Fibroblast of lung (primary cell): Measurements from ENCODE around the gene XXYLT1. TPM values are rescaled to one million over a fixed set of nuclear protein-coding genes. Genes with fewer than 3 reads are reported as not detected.
"Not testable (repeated sequence)": the region's sequence is repeated elsewhere in the genome, so short reads cannot be mapped to it uniquely, and the experiment has no call there.

Experiments
- DNase-seq, 2 donors: peaks; one replicate each; pipeline versions ENCODE4 v3.0.0 to v3.0.0-alpha.2; 2010; ENCODE audit warnings: low read depth in 2 of 2
- H2AFZ ChIP-seq: 2 replicates; pipeline ENCODE4 v1.5.1; 2012; ENCODE audit warnings: low read length, control low read depth, inconsistent platforms
- H3K27ac ChIP-seq: 2 replicates; pipeline ENCODE4 v1.5.1; 2011; ENCODE audit warnings: low read length, control low read depth; ENCODE audit not compliant: insufficient read depth
- H3K27me3 ChIP-seq: 2 replicates; pipeline ENCODE4 v1.5.1; 2011; ENCODE audit warnings: mild to moderate bottlenecking, low read length; ENCODE audit not compliant: control insufficient read depth, insufficient read depth
- H3K36me3 ChIP-seq: 2 replicates; pipeline ENCODE4 v1.5.1; 2011; ENCODE audit warnings: low read length; ENCODE audit not compliant: control insufficient read depth, insufficient read depth
- H3K4me1 ChIP-seq: 2 replicates; pipeline ENCODE4 v1.5.1; 2011; ENCODE audit warnings: low read length; ENCODE audit not compliant: control insufficient read depth, insufficient read depth; ENCODE audit errors: extremely low read depth
- H3K4me2 ChIP-seq: 2 replicates; pipeline ENCODE4 v1.5.1; 2011; ENCODE audit warnings: low read length, control low read depth; ENCODE audit not compliant: insufficient read depth; ENCODE audit errors: extremely low read depth
- H3K4me3 ChIP-seq, 4 experiments: fragments of 200-600 bp in 1 of 4; sonication (generic) in 1 of 4; replicated peaks in 1 of 4; 2 replicates each; pipeline ENCODE4 v1.5.1; 2011 to 2016; ENCODE audit warnings: low read length in 4 of 4, low read depth in 3 of 4, mild to moderate bottlenecking in 3 of 4, control low read depth in 2 of 4, inconsistent platforms in 1 of 4, mixed read lengths in 1 of 4; ENCODE audit not compliant: insufficient read depth in 1 of 4; ENCODE audit errors: control extremely low read depth in 1 of 4
- H3K79me2 ChIP-seq: 2 replicates; pipeline ENCODE4 v1.5.1; 2012; ENCODE audit warnings: mild to moderate bottlenecking, low read length, inconsistent platforms; ENCODE audit not compliant: control insufficient read depth, insufficient read depth
- H3K9ac ChIP-seq: 2 replicates; pipeline ENCODE4 v1.5.1; 2011; ENCODE audit warnings: mild to moderate bottlenecking, low read length, control low read depth; ENCODE audit not compliant: insufficient read depth
- H3K9me3 ChIP-seq: 2 replicates; pipeline ENCODE4 v1.5.1; 2012; ENCODE audit warnings: low read depth, low read length; ENCODE audit not compliant: control insufficient read depth, insufficient read depth
- H4K20me1 ChIP-seq: 2 replicates; pipeline ENCODE4 v1.5.1; 2011; ENCODE audit warnings: low read length; ENCODE audit not compliant: control insufficient read depth, insufficient read depth; ENCODE audit errors: extremely low read depth
- CTCF ChIP-seq, 2 donors: IDR thresholded peaks in 1 of 2; conservative IDR thresholded peaks in 1 of 2; 1 replicate in 1 of 2; 2 replicates in 1 of 2; pipeline ENCODE4 v1.5.1; 2011 to 2012; ENCODE audit warnings: low read length in 2 of 2, control low read depth in 1 of 2, inconsistent platforms in 1 of 2, low read depth in 1 of 2, mild to moderate bottlenecking in 1 of 2
- EZH2 ChIP-seq: IDR thresholded peaks from 2 replicates; pipeline ENCODE4 v1.5.1; 2012; ENCODE audit warnings: low read length, control low read depth, mild to moderate bottlenecking; ENCODE audit errors: missing control alignments
- polyA plus RNA-seq, 2 donors: library from polyadenylated mRNA; depleted of rRNA in 1 of 2; stranded (reverse) in 1 of 2; unstranded in 1 of 2; fragments of >200 nt; gene quantifications; 2 replicates each; pipeline ENCODE4 v1.2.1, GENCODE V29; 2011 to 2012; ENCODE audit warnings: missing spikeins in 1 of 2
- total RNA-seq: library from RNA; depleted of rRNA; stranded (reverse); fragments of >200 nt; gene quantifications from 2 replicates; pipeline ENCODE4 v1.2.1, GENCODE V29; 2014

XXYLT1 gene
- total and polyA plus RNA-seq, 2 donors (not counting 1 experiment from before 2014, with no cell fraction given) = 12.4 to 18.5 TPM

GRCh38 chr3:195236801-195237570 is 34.0 kb downstream of the XXYLT1 start:
- Histone ChIP-seq H3K27me3 (no peaks in the 10 kb centered on the region), H3K9me3 (no peaks in the 10 kb centered on the region), H3K9ac (no peak overlapping the region), H3K79me2 (no peaks in the 10 kb centered on the region), H3K4me1 (peaks cover 2% of the 10 kb centered on the region), H2AFZ (no peak overlapping the region), H4K20me1 (no peaks in the 10 kb centered on the region), H3K36me3 (no peaks in the 10 kb centered on the region), H3K27ac (no peak overlapping the region), H3K4me3 (no peak overlapping the region), H3K4me2 (no peak overlapping the region)
- TF ChIP-seq EZH2 (no peak), CTCF (conservative IDR thresholded peaks at IDR 0.05 in 1 of 2, IDR thresholded peaks at IDR 0.05 in 1 of 2; ENCODE audit: low read depth in 1 of 2, low read length in 2 of 2) (no peak)
- DNase-seq = no peak

GRCh38 chr3:195236076-195236798 is 34.7 kb downstream of the XXYLT1 start:
- DNase-seq = no peak
- no peak overlapping the region for H3K27ac ChIP-seq
- H3K27me3 ChIP-seq = no peaks in the 10 kb centered on the region
- H3K4me1 ChIP-seq = peaks cover 2% of the 10 kb centered on the region
- no peaks in the 10 kb centered on the region for H4K20me1 ChIP-seq
- no peak for TF ChIP-seq CTCF (conservative IDR thresholded peaks at IDR 0.05 in 1 of 2, IDR thresholded peaks at IDR 0.05 in 1 of 2; ENCODE audit: low read depth in 1 of 2, low read length in 2 of 2)
- no peak for TF ChIP-seq EZH2
- H3K79me2 ChIP-seq = no peaks in the 10 kb centered on the region
- no peak overlapping the region for H3K4me2 ChIP-seq
- no peak overlapping the region for H2AFZ ChIP-seq
- H3K9ac ChIP-seq = no peak overlapping the region
- H3K9me3 ChIP-seq = no peaks in the 10 kb centered on the region
- H3K4me3 ChIP-seq = no peak overlapping the region
- H3K36me3 ChIP-seq = no peaks in the 10 kb centered on the region

GRCh38 chr3:195230244-195230643 is 40.7 kb downstream of the XXYLT1 start:
- Histone ChIP-seq H3K9ac (no peak overlapping the region), H3K36me3 (no peaks in the 10 kb centered on the region), H4K20me1 (no peaks in the 10 kb centered on the region), H3K4me2 (no peak overlapping the region), H2AFZ (no peak overlapping the region), H3K79me2 (no peaks in the 10 kb centered on the region), H3K27ac (no peak overlapping the region), H3K27me3 (no peaks in the 10 kb centered on the region), H3K4me1 (no peaks in the 10 kb centered on the region), H3K4me3 (no peak overlapping the region), H3K9me3 (no peaks in the 10 kb centered on the region)
- TF ChIP-seq CTCF (conservative IDR thresholded peaks at IDR 0.05 in 1 of 2, IDR thresholded peaks at IDR 0.05 in 1 of 2; ENCODE audit: low read depth in 1 of 2, low read length in 2 of 2) = no peak
- DNase-seq = no peak

- not testable (repeated sequence) for H3K9me3 ChIP-seq, H3K79me2 ChIP-seq, H3K4me3 ChIP-seq, H3K4me1 ChIP-seq, DNase-seq, H3K4me2 ChIP-seq, H4K20me1 ChIP-seq, H2AFZ ChIP-seq, H3K36me3 ChIP-seq, H3K27me3 ChIP-seq, H3K9ac ChIP-seq, H3K27ac ChIP-seq
These were observed 42.1 kb downstream of the XXYLT1 start for GRCh38 chr3:195228886-195229285.
